GM12878 (cell line): ENCODE measurements around the gene APEX2. TPM values are rescaled to one million over a fixed set of nuclear protein-coding genes. Genes with fewer than 3 reads are reported as not detected.

Source experiments
- ATAC-seq: fragments of 200-7000 bp; cut with Tn5 transposase; 3 replicates; pipeline ENCODE4 v1.9.1; 2020; ENCODE audit warnings: mild to moderate bottlenecking, moderate library complexity
- BruUV-seq: library from RNA; stranded (reverse); fragments of 400-500 nt; replicated peaks from 2 replicates; lab custom pipeline; 2021; lab: Mats Ljungman, UMichigan
- CTCF ChIA-PET: fragments of 300-600 bp; sonication (Branson Sonifier 250); formaldehyde crosslinking; extraction: SDS; loops from one replicate; lab custom pipeline; 2021; ENCODE audit warnings: inconsistent platforms; lab: Yijun Ruan, JAX
- POLR2A ChIA-PET: fragments of 350-600 bp; formaldehyde crosslinking; extraction: SDS; loops from one replicate; lab custom pipeline; 2021; ENCODE audit warnings: inconsistent platforms; lab: Charles Lee
- RAD21 ChIA-PET: fragments of 300-600 bp; sonication (Branson Sonifier 250); formaldehyde crosslinking; loops from one replicate; lab custom pipeline; 2023; ENCODE audit warnings: antibody characterized with exemption; ENCODE audit not compliant: unreplicated experiment; lab: Charles Lee
- SMC1A ChIA-PET: fragments of 300-600 bp; sonication (Branson Sonifier 250); formaldehyde crosslinking; loops from one replicate; lab custom pipeline; 2023; ENCODE audit not compliant: unreplicated experiment, uncharacterized antibody; lab: Charles Lee
- DNase-seq: peaks from one replicate; pipeline ENCODE4 v3.0.0-alpha.2; 2011; ENCODE audit warnings: low read depth, low spot score
- FAIRE-seq: peaks from 3 replicates; lab custom pipeline; 2011; peaks lifted over from hg19 to GRCh38; lab: Jason Lieb, UNC
- H2AFZ ChIP-seq: 2 replicates; pipeline ENCODE4 v1.6.0; 2011; ENCODE audit warnings: low read depth, low read length, control low read depth; ENCODE audit not compliant: control insufficient read depth
- H3K27ac ChIP-seq: 2 replicates; pipeline ENCODE4 v1.5.1; 2011; ENCODE audit warnings: control low read depth; ENCODE audit not compliant: control insufficient read depth, insufficient read depth
- H3K27me3 ChIP-seq, 2 experiments: replicated peaks in 1 of 2; 2 replicates each; pipeline versions ENCODE4 v1.6.0 to v1.6.1; 2011; ENCODE audit warnings: low read length in 1 of 2; ENCODE audit not compliant: control insufficient read depth in 2 of 2, insufficient read depth in 2 of 2
- H3K36me3 ChIP-seq, 2 experiments: 2 replicates each; pipeline ENCODE4 v1.5.1; 2011; ENCODE audit warnings: low read length in 1 of 2; ENCODE audit not compliant: control insufficient read depth in 2 of 2, insufficient read depth in 2 of 2
- H3K4me1 ChIP-seq: 2 replicates; pipeline ENCODE4 v1.6.1; 2011; ENCODE audit warnings: mild to moderate bottlenecking, low read length, moderate library complexity, mixed read lengths; ENCODE audit not compliant: control insufficient read depth, insufficient read depth
- H3K4me2 ChIP-seq: 2 replicates; pipeline ENCODE4 v1.6.0; 2011; ENCODE audit warnings: control low read depth; ENCODE audit not compliant: control insufficient read depth, insufficient read depth
- H3K4me3 ChIP-seq: fragments of 200-600 bp; sonication (generic); 2 replicates; pipeline ENCODE4 v1.5.1; 2016
- H3K79me2 ChIP-seq: 2 replicates; pipeline ENCODE4 v1.6.0; 2011; ENCODE audit warnings: low read length; ENCODE audit not compliant: control insufficient read depth, insufficient read depth
- H3K9ac ChIP-seq: 2 replicates; pipeline ENCODE4 v1.8.0; 2011; ENCODE audit warnings: low read length, control low read depth, mixed read lengths; ENCODE audit not compliant: control insufficient read depth, insufficient read depth
- H3K9me3 ChIP-seq: replicated peaks from 3 replicates; pipeline ENCODE4 v1.5.1; 2011; ENCODE audit warnings: mild to moderate bottlenecking, low read length; ENCODE audit not compliant: control insufficient read depth, insufficient read depth
- H4K20me1 ChIP-seq: 2 replicates; pipeline ENCODE4 v1.6.0; 2011; ENCODE audit not compliant: control insufficient read depth, insufficient read depth
- BHLHE40 ChIP-seq, 2 experiments: fragments of 450-650 bp in 1 of 2; IDR thresholded peaks; 2 replicates each; pipeline ENCODE4 v1.6.1; 2011 to 2017; ENCODE audit warnings: low read depth in 2 of 2, borderline replicate concordance in 1 of 2, improper control_type of control experiment in 1 of 2, low read length in 1 of 2, mild to moderate bottlenecking in 1 of 2
- CBX3 ChIP-seq: fragments of 200-600 bp; sonication (generic); IDR thresholded peaks from 2 replicates; pipeline ENCODE4 v1.6.1; 2016; ENCODE audit warnings: low read depth, borderline replicate concordance
- CHD1 ChIP-seq: IDR thresholded peaks from 2 replicates; pipeline ENCODE4 v1.6.1; 2012; ENCODE audit warnings: low read depth, low read length, improper control_type of control experiment
- GABPA ChIP-seq: IDR thresholded peaks from 2 replicates; pipeline ENCODE4 v1.6.1; 2014; ENCODE audit warnings: antibody characterized with exemption, low read depth, mild to moderate bottlenecking, inconsistent platforms
- MXI1 ChIP-seq: fragments of 150-350 bp; IDR thresholded peaks from 2 replicates; pipeline ENCODE4 v1.6.1; 2011; ENCODE audit warnings: low read depth, mild to moderate bottlenecking, inconsistent platforms, low read length, improper control_type of control experiment
- PML ChIP-seq: IDR thresholded peaks from 2 replicates; pipeline ENCODE4 v1.6.1; 2012; ENCODE audit warnings: low read length, inconsistent platforms
- RAD51 ChIP-seq: fragments of 450-650 bp; IDR thresholded peaks from 2 replicates; pipeline ENCODE4 v1.6.1; 2016; ENCODE audit warnings: moderate library complexity, mild to moderate bottlenecking, inconsistent platforms
- RELA ChIP-seq: fragments of 450-650 bp; IDR thresholded peaks from 2 replicates; pipeline ENCODE4 v1.8.0; 2014; ENCODE audit warnings: borderline replicate concordance; ENCODE audit not compliant: partially characterized antibody
- ZBED1 ChIP-seq: IDR thresholded peaks from 2 replicates; pipeline ENCODE4 v1.6.1; 2016; ENCODE audit warnings: borderline replicate concordance
- ZBTB4 ChIP-seq: fragments of 450-650 bp; formaldehyde crosslinking; IDR thresholded peaks from 2 replicates; pipeline ENCODE4 v1.4.0; 2022; ENCODE audit warnings: mild to moderate bottlenecking, moderate library complexity
- ZBTB40 ChIP-seq: fragments of 450-650 bp; IDR thresholded peaks from 2 replicates; pipeline ENCODE4 v1.6.1; 2016; ENCODE audit warnings: mild to moderate bottlenecking, moderate library complexity, borderline replicate concordance
- WGBS: methylation state at CpG from one replicate; pipeline ENCODE4 v1.1.6; 2016; ENCODE audit warnings: low lambda C conversion rate; ENCODE audit not compliant: insufficient replicate concordance, insufficient coverage; ENCODE audit errors: missing lambda C conversion rate; 5-methylcytosine and 5-hydroxymethylcytosine counted together
- in situ Hi-C: fragments of 300-500 bp; cut with MboI; formaldehyde crosslinking; loops from 9 replicates; pipeline ENCODE4 v1.14.3; 2018; ENCODE audit warnings: mixed read lengths
- intact Hi-C: fragments of 100-400 bp; cut with micrococcal nuclease; formaldehyde crosslinking; loops from one replicate; pipeline ENCODE4 v1.14.2; 2022; ENCODE audit not compliant: unreplicated experiment
- polyA plus RNA-seq, 11 experiments: library from polyadenylated mRNA; depleted of rRNA in 4 of 11; unstranded in 6 of 11; stranded (reverse) in 5 of 11; fragments of >200 nt; fragmentation: Nextera tagmentation in 4 of 11; fragmentation: Illumina TruSeq in 1 of 11; extraction: Ambion mirVana in 4 of 11; extraction: Trizol in 1 of 11; gene quantifications; 1 replicate in 1 of 11; 2 replicates in 10 of 11; pipeline versions ENCODE4 v1.2.1 to v1.2.3, GENCODE V29; 2011 to 2016; ENCODE audit warnings: inconsistent platforms in 2 of 11, missing spikeins in 2 of 11, low read depth in 1 of 11
- total RNA-seq, 4 experiments: library from RNA; depleted of rRNA in 3 of 4; stranded (reverse); fragments of >200 nt in 3 of 4; fragmentation: Illumina TruSeq in 1 of 4; extraction: Trizol in 1 of 4; gene quantifications; 2 replicates each; pipeline versions ENCODE4 v1.2.1 to v1.2.3, GENCODE V29; 2013 to 2021

APEX2 gene
- total and polyA plus RNA-seq, 10 of the 15 experiments (the other 5 are each of a cell fraction or from before 2014, with no cell fraction given) = 14.9 to 51.7 (median 35.6) TPM

GRCh38 chrX:55033429-55033828, 33.3 kb downstream of the APEX2 start:
- Histone ChIP-seq H3K27ac (no peak overlapping the region), H2AFZ (no peak overlapping the region), H3K4me3 (no peak overlapping the region), H3K9ac (no peak overlapping the region), H3K9me3 (no peaks in the 10 kb centered on the region), H3K4me2 (no peak overlapping the region), H3K36me3 (no peaks in the 10 kb centered on the region), H3K79me2 (no peaks in the 10 kb centered on the region), H3K27me3 (no peaks in the 10 kb centered on the region), H4K20me1 (no peaks in the 10 kb centered on the region), H3K4me1 (no peaks in the 10 kb centered on the region)
- RAD21 ChIA-PET = no interaction called here
- SMC1A ChIA-PET = no interaction called here
- no peak for FAIRE-seq
- WGBS = 23% methylated on average over 2 of the region's 2 CpGs
- in situ Hi-C loops = no loop called here
- ATAC-seq = no peak
- intact Hi-C loops = no loop called here
- POLR2A ChIA-PET = no interaction called here
- DNase-seq = no peak
- no peak for TF ChIP-seq GABPA
- no peak for TF ChIP-seq PML
- TF ChIP-seq CHD1 = no peak
- no peak for TF ChIP-seq MXI1
- TF ChIP-seq ZBTB40 = no peak
- no peak for TF ChIP-seq CBX3
- TF ChIP-seq ZBTB4 = no peak
- no peak for TF ChIP-seq BHLHE40 (IDR thresholded peaks at IDR 0.05; ENCODE audit: borderline replicate concordance in 1 of 2, low read depth in 2 of 2, low read length in 1 of 2)
- no peak for TF ChIP-seq RAD51
- no peak for TF ChIP-seq RELA
- TF ChIP-seq ZBED1 = no peak
- BruUV-seq = no TSS peak
- CTCF ChIA-PET = no interaction called here
